Suppressor macrophage treated with lipopolysaccharide for 4 hours (primary cell): ENCODE data around the gene ZFP1.
"Not testable (repeated sequence)": the region's sequence is repeated elsewhere in the genome, so short reads cannot be mapped to it uniquely, and the experiment has no call there.

Experiments used
- DNase-seq: peaks from one replicate; pipeline ENCODE4 v3.0.0-alpha.2; 2020

Gene ZFP1

GRCh38 chr16:75205438-75205837, 57.1 kb downstream of the ZFP1 start:
- DNase-seq = not testable (repeated sequence)

GRCh38 chr16:75205961-75206748, 57.8 kb downstream of the ZFP1 start:
- DNase-seq = not testable (repeated sequence)

- DNase-seq = no peak
Observed at GRCh38 chr16:75206749-75207451, 58.6 kb downstream of the ZFP1 start, which contains the start of gene CTRB2. TSS of gene CTRB2 (minus strand) at chr16:75207161. CDS start at chr16:75207141, 20 bp downstream.

GRCh38 chr16:75207831-75208230, 59.5 kb downstream of the ZFP1 start:
- DNase-seq = no peak

- no peak for DNase-seq
Observed at GRCh38 chr16:75208242-75208825, 60.0 kb downstream of the ZFP1 start.

GRCh38 chr16:75208861-75209505, 60.7 kb downstream of the ZFP1 start:
- no peak for DNase-seq

- DNase-seq = not testable (repeated sequence)
Observed at GRCh38 chr16:75209514-75209913, 61.2 kb downstream of the ZFP1 start.

- no peak for DNase-seq
Observed at GRCh38 chr16:75209944-75210343, 61.6 kb downstream of the ZFP1 start.

GRCh38 chr16:75211286-75211685, 63.0 kb downstream of the ZFP1 start:
- not testable (repeated sequence) for DNase-seq

GRCh38 chr16:75216127-75216526, 67.8 kb downstream of the ZFP1 start:
- DNase-seq = no peak

GRCh38 chr16:75216576-75216975, 68.3 kb downstream of the ZFP1 start:
- DNase-seq = no peak

GRCh38 chr16:75217389-75217851, 69.1 kb downstream of the ZFP1 start:
- no peak for DNase-seq

- DNase-seq = peak; percentile 19
Observed at GRCh38 chr16:75218256-75219076, 70.1 kb downstream of the ZFP1 start, which contains the start of gene CTRB1. TSS of gene CTRB1 (plus strand) at chr16:75218988. CDS start at chr16:75219008, 20 bp downstream.

GRCh38 chr16:75219088-75219487, 70.8 kb downstream of the ZFP1 start:
- DNase-seq = no peak

- peak; percentile 28 for DNase-seq
Observed at GRCh38 chr16:75219838-75220237, 71.5 kb downstream of the ZFP1 start.
